HG03342 (cell line): Measurements from ENCODE around the gene PIP5K1C.
"Not testable (repeated sequence)": the region's sequence is repeated elsewhere in the genome, so short reads cannot be mapped to it uniquely, and the experiment has no call there.

ENCODE experiments used
- ATAC-seq: cut with Tn5 transposase; IDR thresholded peaks from one replicate; pipeline ENCODE4 v1.9.1; 2021; ENCODE audit warnings: mild to moderate bottlenecking, moderate library complexity; ENCODE audit not compliant: unreplicated experiment

PIP5K1C gene

GRCh38 chr19:3628766-3629165 is 71.5 kb downstream of the PIP5K1C start:
- not testable (repeated sequence) for ATAC-seq

DNA sequence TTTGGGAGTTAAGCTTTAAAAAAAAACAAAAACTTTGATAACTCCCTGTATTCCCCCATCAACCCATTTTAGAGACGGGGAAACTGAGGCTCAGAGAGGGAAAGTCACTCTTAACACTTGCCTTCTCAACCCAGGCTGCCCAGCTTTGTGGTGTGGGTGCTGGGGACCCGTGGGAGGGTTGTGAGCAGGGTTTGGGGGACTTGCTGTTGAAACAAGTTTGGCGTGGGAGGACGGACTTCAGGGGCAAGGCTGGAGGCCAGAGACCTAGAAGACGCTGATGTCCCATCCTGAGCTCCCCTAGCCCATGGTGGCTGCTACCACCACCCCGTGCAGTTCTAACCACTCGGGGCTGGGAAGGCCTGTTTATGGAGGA is 72.9 kb downstream of the PIP5K1C start:
- no peak for ATAC-seq

DNA sequence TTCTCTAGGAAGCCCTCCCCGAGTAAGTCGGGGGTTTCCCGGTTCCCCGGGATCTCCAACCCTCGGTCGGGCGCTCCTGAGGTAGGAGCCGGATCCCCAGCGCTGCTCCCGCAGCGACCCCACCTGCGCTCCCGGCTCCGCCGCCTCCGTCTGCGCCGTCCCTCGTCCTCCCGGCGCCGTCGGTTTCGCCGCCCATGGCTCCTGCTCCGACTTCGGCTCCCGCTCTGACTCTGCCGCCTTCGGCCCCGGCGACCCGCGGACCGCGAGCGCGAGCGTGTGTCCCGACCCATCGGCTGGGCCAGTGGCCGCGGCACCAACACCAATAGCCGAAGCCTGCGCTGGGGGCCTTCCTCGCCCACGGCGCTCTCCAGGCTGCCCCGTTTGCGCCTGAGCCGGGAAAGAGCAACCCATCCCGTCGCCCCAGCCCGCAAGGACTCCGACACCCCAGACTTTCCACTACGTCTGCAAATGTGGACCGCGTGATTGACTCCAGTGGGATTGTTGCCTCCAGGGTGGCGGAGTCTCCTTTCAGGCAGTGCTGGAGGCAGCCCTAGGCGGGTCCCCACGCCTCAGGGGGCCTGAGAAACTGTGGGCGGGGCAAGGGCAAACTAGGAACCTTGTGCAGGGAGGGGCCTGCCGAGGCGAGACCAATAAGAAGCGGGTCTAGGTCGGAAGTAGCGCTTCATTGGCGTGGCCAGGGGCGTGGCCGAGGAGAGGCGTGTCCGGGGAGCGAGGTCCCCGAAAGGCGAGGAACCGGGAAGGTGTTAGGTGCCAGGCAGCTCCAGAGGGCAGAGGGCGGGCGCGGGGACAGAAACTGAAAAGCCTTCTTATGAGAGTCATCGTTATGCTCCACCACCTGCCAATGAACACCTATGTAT is 73.6 kb downstream of the PIP5K1C start, which contains the start of gene CACTIN:
CACTIN (minus strand) TSS at position 318 of the 878 bp plus-strand sequence; CDS start at position 290, 28 bp downstream.
- ATAC-seq = peak; percentile 89

GRCh38 chr19:3625996-3626472 is 74.2 kb downstream of the PIP5K1C start:
- ATAC-seq = no peak

GRCh38 chr19:3623716-3624115 is 76.6 kb downstream of the PIP5K1C start:
- ATAC-seq = no peak

GRCh38 chr19:3622224-3622623 is 78.0 kb downstream of the PIP5K1C start:
- no peak for ATAC-seq

DNA sequence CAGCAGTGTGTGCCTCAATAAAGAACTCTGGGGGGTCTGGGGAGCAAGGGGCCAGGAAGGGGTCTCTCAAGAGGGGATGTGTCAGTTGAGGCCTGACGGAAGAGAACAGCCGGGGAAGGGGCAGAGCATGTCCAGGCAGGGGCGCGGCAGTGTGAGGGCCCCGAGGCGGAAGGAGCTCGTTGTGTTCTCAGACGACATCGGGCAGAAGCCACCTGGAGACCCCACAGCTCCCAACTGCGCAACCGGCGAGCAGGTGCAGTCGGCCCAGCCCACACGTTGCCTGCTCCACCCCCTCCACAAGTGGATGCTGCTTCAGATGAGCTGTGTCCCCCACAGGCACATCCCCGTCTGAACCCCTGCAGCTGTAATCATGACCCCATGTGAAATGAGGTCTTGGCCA is 78.6 kb downstream of the PIP5K1C start:
- ATAC-seq = no peak

- ATAC-seq = no peak
Observed at GRCh38 chr19:3620817-3621547, 79.3 kb downstream of the PIP5K1C start.

GRCh38 chr19:3620145-3620816 is 80.0 kb downstream of the PIP5K1C start:
- ATAC-seq = no peak

- no peak for ATAC-seq
Observed at GRCh38 chr19:3619631-3620012, 80.6 kb downstream of the PIP5K1C start.

DNA sequence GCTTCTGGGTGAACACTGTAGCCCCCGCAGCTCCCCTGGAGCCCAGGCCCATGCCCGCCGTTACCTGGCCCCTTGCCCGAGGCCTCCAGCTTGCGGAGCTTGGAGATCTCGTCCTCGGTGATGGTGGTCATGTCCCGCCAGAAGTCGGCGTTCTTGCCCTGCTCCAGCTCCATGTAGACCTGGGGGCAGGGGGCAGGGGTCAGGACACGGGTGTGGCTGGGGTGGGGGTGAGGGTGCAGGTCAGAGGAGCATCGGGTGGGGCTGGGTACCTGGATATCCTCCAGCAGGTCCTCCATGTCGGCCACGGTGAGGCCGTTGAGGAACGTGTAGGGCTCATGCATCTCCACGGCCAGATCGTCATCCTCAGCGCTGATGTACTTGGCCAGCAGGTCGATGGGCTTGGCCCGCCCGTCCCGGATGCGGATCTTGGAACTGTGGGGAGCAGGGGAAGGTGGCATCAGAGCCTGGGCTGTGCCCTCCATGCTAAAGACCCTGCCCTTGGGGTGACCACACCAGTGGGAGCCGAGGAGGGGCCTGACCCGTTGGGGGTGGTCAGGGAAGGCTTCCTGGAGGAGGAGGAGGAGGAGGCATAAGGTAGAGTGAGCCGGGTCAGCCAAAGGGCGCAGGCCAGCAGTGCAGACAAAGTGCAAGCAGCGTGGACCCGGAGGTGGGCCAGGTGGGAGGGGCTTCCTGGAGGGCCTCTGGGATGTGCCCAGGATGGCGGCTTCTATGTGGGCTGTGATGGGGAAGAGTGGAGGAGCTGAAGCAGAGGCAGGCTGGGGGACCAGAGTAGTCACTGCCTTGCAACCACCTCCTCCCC is 81.2 kb downstream of the PIP5K1C start:
- no peak for ATAC-seq

DNA sequence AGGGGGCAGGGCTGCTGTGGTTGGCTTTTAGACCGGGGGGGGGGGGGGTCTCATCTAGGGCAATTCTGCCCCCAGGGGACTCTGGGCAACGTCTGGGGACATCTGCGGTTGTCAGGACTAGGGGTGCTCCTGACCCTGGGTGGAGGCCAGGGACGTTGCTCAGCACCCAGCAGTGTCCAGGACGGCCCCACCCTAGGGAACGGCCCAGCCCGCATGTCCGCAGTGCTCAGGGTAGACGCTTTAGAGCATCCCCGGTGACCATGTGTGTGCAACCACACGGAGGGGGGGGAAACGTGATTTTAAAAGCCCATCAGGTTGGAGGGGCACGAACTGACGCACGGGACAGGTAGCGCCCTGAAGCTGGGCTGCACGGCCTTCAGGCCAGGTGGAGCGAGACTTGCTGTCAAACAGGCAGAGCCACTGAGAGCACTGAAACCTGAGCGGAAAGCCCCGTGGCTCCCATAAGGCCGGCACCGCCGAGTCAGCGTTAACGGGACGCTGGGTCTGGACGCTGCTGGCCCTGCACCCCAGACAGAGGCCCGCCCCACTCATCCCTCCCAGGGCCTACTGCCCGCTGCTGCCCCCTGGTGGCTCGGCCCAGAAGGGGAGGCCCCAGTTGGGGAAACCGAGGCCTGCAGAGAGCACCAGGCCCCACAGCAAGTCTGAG is 82.0 kb downstream of the PIP5K1C start:
- no peak for ATAC-seq

DNA sequence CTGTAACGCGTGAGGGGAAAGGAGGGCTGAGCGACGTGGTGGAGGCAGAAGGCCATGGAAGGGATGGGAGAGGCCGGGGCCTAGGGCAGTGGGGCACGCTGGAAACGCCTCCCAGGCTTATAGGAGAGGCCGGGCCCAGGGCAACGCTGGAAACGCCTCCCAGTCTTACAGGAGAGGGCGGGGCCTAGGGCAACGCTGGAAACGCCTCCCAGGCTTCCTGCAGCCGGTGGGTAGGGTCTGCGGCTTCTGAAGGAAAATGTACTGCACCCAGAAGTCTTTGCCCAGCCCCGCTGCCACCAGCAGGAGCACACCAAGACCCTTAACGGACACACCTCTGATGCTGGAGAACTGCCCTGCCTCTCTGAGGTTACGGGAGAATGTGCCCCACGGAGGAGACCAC is 82.8 kb downstream of the PIP5K1C start:
- ATAC-seq = no peak

- ATAC-seq = no peak
Observed at GRCh38 chr19:3615524-3616135, 84.6 kb downstream of the PIP5K1C start.

DNA sequence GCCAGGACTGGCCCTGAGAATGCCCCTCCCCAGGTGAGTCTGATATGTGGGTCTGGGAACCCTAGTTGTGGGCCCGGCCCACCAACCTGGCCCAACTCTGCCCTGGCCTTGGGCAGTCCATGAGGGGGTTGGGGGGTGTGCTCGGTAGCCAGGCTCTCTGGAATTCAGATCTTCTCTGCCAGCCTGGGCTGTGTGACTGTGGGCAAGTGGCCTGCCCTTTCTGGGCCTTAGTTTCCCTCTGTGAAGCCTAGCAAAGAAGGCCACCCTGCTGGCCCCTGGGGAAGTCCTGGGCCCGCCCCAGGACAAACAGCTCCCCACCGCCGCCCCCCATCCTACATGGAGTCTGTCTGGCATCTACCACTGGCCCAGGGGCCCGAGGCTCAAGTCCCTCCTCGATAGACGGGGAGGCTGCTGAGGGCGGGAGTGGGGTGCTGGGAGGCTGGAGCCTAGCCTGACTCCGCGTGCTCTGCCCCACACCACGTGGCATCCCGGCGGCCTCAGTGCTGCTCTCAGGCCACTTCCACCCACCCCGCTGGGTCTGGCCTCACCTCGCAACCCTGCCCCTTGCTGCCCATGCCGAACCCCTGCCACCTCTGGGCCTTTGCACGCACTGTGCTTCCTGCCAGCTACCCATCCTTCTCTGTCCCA is 85.3 kb downstream of the PIP5K1C start:
- no peak for ATAC-seq

DNA sequence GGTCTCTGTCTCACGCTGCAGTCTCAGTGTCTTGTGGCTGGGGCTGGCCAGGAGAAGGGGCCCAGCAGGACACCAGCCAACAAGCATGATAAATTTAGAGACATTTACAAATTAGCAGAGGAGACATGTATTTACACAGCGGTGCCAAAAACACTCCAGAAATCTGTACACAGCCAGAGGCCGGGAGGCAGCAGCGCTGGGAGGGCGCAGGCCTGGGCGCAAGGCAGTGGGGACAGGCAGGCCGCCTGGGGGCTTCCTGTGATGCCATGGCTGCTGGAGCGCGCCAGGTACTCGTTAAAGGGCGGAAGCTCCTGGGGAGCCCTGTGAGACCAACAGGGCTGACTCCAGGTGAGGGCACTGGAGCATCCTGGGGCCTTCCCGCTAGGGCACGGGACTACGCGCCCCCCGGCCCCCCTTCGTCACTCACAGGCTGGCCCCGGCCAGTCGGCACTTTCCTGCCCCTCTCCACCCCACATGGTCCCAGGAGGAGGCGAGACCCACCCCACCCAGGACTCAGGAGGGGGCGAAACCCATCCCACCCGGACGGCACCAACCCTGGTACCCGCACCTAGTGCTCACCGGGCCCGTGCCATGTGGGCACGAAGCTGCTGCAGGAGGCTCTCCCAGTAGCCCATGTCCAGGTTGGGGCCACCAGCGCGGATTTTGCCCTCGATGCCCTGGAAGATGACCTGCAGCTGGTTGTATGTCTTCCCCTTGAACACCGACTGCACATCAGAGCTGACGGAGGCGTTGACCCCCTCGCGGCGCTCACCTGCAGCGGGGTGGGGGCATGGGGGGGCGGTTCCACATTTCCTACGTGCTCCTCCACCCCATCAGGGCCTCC is 86.2 kb downstream of the PIP5K1C start:
- no peak for ATAC-seq

GRCh38 chr19:3612901-3613741 is 87.1 kb downstream of the PIP5K1C start:
- ATAC-seq = no peak
